Measurements from ENCODE around the gene OR10G8.

The OR10G8 gene

GRCh38 chr11:124077266-124077665 is 50.7 kb downstream of the OR10G8 start:
- no peak for DNase-seq (ENCODE audit: low read depth)

- no peak for DNase-seq (ENCODE audit: low read depth)
Measured at GRCh38 chr11:124078591-124078990, 52.0 kb downstream of the OR10G8 start.

- DNase-seq (ENCODE audit: low read depth): no peak
Measured at GRCh38 chr11:124079631-124080326, 53.2 kb downstream of the OR10G8 start.

Data from activated T-helper 1 cell treated with Interleukin-2 at 50 U/mL for 16 hours (primary cell).